Kidney tubule cell (primary cell): Measurements from ENCODE around the gene PUS1.
"Not testable (repeated sequence)": the region's sequence is repeated elsewhere in the genome, so short reads cannot be mapped to it uniquely, and the experiment has no call there.

Source experiments
- DNase-seq: peaks from one replicate; pipeline ENCODE4 v3.0.0-alpha.2; 2018; ENCODE audit warnings: low spot score

PUS1 gene

GRCh38 chr12:131960590-131961325 lies 31.7 kb downstream of the PUS1 start:
- not testable (repeated sequence) for DNase-seq

- DNase-seq = not testable (repeated sequence)
Measured at GRCh38 chr12:131961328-131961727, 32.3 kb downstream of the PUS1 start.

GRCh38 chr12:131962069-131962468 lies 33.0 kb downstream of the PUS1 start:
- DNase-seq = no peak

- no peak for DNase-seq
Measured at GRCh38 chr12:131963381-131963780, 34.3 kb downstream of the PUS1 start.

- DNase-seq = no peak
Measured at GRCh38 chr12:131965073-131965472, 36.0 kb downstream of the PUS1 start.

GRCh38 chr12:131971226-131971625 lies 42.1 kb downstream of the PUS1 start:
- DNase-seq = no peak

- DNase-seq = no peak
Measured at GRCh38 chr12:131975228-131975627, 46.2 kb downstream of the PUS1 start.

- DNase-seq = no peak
Measured at GRCh38 chr12:131979606-131980005, 50.5 kb downstream of the PUS1 start.

GRCh38 chr12:131980263-131980662 lies 51.2 kb downstream of the PUS1 start:
- DNase-seq = no peak

- no peak for DNase-seq
Measured at GRCh38 chr12:131981388-131981787, 52.3 kb downstream of the PUS1 start.

GRCh38 chr12:131982041-131982440 lies 53.0 kb downstream of the PUS1 start:
- DNase-seq = no peak

- no peak for DNase-seq
Measured at GRCh38 chr12:131983026-131983425, 54.0 kb downstream of the PUS1 start.

- no peak for DNase-seq
Measured at GRCh38 chr12:131983554-131983953, 54.5 kb downstream of the PUS1 start.

- DNase-seq = no peak
Measured at GRCh38 chr12:131984334-131984733, 55.3 kb downstream of the PUS1 start.

GRCh38 chr12:131985510-131985875 lies 56.4 kb downstream of the PUS1 start:
- DNase-seq = not testable (repeated sequence)

GRCh38 chr12:131986361-131986760 lies 57.3 kb downstream of the PUS1 start:
- no peak for DNase-seq

GRCh38 chr12:131986910-131987309 lies 57.8 kb downstream of the PUS1 start:
- DNase-seq = no peak

GRCh38 chr12:131987552-131987951 lies 58.5 kb downstream of the PUS1 start:
- no peak for DNase-seq

- DNase-seq = no peak
Measured at GRCh38 chr12:131988054-131988796, 59.1 kb downstream of the PUS1 start.

GRCh38 chr12:131989021-131989420 lies 59.9 kb downstream of the PUS1 start:
- no peak for DNase-seq

GRCh38 chr12:131990066-131990979 lies 61.2 kb downstream of the PUS1 start:
- peak; percentile 33 for DNase-seq

- no peak for DNase-seq
Measured at GRCh38 chr12:131990980-131991305, 61.9 kb downstream of the PUS1 start.
